ENCODE data around the gene RPL38.

DNA sequence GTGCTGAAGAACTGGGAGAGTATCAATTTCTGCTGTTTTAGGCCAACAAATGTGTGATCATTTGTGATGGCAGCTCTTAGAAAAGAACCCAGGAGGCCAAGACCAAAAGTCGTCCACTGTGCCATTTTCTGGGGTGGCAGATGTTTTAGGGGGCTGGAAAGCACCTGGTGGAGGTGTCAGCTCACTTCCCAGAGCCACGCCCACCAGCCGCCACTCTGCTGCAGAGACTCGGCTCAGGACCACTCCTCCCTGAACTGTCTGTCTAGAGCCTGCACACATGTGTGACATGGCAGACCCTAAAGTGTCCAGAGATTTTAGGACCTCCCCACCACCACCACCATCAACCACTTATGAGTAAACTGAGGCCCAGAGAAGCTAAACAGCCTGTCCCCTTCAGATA lies 23.9 kb upstream of the RPL38 start:
- TF ChIP-seq POLR2A (IDR thresholded peaks at IDR 0.05; ENCODE audit: low read length) (no peak), GATA1 (IDR thresholded peaks at IDR 0.05; ENCODE audit: low read depth, low read length) (no peak)
